HCEC 1CT (cell line): Measurements from ENCODE around the gene APOM.
A peak's percentile ranks its signal among the peaks of the same experiment; 100 is the strongest.

ENCODE experiments used
- DNase-seq: peaks from one replicate; pipeline ENCODE4 v3.0.0-alpha.2; 2017

Gene APOM

DNA sequence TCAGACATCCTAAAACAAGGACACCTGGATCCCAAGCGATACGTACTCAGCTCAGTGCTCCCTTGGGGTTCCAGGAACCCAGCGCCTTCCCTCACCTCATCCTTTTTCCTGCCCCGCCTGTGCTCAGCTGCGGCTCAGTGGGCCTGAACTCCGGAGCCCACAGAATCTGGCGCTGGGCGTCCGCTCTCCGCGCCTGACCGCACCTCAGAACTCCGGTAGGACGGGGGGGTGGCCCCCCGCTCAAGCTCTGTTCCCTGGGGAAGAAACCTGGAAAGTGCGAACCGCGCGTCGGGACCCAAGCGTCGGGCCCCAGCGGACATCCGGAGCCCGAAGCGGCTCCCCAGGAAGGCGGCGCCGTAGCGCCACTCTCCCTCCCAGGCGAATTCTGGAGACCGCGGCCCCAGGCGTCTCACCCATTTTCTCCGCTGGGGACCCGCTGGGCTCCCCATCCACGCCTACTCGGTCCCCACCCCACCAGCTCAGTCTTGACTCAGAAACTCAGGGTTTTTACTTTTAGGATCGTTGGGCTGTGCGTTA is 25.5 kb downstream of the APOM start:
- DNase-seq, result peak; percentile 47

DNA sequence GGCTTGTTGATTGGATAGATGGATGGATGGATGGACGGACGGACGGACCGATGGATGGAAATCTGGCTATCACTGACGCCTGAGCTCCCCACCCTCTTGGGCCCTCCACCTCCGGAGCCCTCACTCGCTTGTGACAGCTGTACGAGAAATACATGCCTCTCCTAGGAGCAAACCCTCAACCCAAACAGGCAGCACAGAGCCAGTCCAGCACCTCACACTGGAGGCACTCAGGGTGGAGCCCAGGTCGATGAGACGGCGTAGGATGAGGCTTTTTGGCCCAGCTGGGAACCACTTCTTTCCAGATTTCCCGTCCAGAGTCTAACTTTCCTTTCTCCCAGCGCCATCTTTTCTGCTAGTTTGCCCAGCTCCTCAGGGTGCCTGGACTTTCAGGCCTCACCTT is 27.9 kb downstream of the APOM start:
- DNase-seq, result no peak

DNA sequence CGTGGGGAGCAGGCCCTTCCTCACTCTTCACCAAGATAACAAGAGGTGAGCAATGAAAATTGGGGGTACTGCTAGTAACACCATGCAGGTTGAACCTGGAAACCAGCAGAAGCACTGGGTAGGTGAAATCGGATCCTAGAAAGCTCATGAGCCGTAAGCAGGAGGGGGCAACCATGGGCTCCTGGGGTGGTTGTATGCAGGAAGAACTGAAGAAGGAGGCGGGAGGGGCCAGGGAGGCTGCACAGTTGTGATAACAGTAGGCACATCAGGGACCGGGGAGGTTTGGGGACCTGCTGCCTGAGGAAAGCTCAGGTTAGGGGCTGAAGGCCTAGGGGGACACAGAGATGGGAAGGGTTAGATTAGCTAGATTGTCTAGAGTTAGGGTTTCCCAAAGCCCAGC is 30.8 kb downstream of the APOM start:
- DNase-seq, result no peak

DNA sequence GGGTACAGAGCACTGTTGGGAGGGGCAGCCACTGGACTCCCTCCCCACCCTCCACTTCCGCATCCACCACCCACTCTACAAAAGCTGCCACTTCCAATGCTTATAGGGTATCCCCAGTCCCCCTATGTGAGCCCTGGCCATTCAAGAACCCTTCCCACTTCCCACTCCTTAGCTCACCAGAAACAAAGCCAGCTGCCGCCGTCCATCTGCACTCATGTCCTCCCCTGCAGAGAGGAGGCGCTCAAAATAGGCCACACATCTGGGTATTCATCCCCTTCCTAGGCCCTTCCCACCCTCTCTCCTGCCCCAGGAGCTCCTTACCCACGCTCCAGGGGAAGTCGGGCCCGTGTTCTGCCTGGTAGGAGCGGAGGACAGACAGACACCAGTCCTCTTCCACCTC is 31.6 kb downstream of the APOM start:
- no peak for DNase-seq

DNA sequence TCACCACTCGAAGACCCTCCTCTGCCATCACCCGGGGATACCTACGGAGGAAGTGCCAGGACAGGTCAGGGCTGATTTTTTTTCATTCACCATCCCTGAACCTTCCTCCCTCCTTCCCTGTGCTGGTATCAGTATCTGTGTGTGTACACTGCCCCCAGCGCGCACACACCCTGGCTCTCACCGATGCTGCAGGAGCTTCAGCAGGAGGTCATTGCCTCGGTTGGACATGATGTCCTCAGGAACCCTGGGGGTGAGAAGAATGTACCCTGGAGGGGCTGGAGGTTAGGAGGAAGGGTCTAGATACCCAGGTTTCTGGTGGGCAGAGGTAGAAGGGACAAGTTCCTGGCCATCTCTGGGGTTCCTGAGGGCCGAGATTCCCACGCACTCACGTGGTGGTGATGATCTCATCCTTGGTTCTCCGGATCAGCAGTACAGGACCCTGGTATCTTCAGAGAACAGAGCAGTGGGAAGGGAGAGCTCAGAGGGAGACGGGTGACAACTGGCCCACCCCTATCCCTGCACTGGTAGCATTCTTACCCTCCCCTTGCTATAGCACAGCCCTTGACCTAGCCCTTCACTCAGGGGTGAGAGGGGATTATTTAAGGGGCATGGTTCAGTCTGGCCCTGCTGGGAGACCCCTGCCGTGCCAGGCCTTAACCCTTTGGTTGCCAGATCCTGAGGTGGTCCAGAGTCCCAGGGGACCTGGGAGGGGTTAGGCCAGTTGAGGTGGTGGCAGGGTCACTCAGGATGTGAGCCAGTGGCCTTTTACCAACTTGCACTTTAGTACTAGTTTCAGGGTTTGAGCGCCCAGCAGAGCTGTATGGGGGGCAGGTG is 32.4 kb downstream of the APOM start:
- no peak for DNase-seq

DNA sequence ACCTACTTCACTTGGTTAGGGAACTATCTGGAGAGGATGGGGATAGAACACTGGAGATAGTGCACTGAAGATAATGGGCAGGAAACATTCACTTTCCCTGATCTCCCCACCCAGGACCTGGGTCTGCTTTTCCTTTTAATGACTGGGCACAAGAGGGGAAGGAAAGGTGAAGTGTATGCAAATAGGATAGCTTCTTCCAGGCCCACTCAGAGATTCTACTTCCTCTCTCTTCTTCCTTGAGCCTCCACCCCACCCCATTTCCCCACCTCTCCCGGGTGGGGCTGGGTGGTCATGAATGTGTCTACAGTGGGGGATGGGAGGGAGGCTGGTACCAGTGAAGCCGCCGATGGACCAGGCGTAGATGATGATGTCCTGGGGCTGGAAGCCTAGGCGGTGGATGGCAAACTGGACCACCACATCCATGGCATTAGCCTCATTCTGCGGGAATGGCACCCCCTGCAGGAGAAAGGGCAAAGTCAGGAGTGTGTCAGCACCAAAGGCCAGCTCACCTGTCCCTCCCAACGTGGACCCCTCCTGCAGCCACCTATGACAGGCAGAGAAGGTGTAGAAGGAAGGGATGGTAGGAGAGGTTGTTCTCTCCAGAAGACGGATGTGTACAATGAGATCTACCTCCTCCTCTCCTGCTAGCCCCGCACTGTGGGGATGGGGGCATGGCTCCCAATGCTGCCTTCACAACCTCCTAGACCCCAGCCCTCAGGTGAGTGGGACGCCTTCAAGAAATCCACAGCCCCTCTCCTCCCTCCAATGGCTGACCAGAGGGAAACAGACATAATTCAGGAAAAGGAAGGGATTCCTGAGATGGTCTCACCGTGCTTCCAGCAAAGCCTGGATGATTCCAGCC is 33.8 kb downstream of the APOM start:
- no peak for DNase-seq

DNA sequence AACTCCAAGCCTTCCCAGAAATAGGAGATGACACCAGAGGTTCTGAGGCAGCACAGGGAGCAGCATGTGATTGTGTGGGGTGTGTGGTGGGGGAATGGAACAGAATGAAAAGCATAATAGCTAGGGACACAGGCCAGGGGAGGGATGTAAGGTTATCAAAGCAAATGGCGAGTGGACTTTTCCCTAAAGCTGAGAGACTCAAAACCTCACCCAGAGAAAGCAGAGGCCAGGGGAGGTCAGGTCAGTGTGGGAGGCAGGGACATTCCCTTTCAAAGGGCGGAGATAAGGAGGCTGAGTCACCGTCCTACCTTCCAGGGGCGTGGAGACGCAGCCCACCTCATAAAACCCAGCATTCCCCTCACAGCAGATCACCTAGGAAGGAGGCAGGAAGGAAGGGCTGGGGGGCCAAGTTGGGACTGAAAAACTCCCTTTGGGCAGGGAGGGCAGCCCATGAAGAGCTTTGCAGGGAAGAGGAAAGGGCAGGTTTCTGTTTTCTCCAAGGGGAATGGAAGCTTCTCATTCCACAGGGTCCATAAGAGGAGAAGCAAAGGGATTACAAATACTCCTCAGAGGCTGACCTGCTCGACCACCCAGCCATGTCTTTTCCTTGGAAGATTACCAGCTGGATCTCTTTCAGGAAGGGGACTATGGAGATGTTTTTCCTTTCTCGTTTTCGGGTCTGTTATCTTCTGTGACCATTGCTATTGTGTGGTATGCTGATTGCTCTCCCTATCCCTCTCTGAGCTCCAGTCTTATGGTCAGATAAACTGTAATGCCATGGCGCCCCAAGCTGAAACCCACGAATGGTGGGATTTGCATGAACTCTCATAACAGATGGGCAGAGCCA is 34.8 kb downstream of the APOM start:
- no peak for DNase-seq

DNA sequence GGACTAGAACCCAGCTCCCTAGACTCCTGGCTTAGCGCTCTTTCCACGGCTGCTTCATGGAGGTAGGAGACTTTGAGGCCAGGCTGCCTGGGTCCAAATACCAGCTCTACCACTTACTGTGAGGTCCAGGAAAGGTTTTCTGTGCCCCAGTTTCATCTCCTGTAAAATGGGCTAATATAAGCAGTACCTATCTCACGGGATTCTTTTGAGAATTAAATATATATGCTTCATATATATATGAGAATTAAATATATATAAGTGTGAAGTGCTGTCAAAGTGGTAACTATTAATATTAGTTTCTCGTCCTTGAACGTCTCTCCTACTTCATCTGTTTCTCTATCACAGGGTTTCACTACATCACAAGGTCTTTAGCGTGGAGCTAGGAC is 35.4 kb downstream of the APOM start:
- DNase-seq, result no peak

DNA sequence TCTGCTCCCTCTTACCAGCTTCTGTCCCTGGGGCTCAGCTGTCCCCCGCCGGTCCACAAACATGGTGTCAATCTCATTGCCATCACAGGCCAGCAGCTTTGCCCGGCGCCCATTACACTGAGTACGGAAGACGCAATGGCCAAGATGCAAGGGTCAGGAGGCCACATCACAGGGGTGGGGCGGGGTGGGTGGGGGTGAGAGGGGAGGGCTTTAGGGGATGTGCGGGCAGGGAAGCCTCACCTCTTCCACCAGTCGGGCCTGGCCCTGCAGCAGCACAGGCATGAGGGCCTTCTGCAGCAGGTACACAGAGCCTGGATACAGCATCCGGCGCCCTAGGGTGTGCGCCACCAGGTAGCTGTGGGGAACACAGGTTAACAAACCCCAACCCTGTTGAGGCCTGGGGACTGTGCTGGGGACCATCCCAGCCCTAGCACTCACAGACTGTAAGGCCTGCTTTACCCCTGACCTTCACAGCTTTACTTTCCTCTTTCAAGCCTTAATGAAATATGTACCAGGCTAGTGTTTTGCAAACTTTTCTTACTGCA is 35.9 kb downstream of the APOM start:
- DNase-seq, result no peak

DNA sequence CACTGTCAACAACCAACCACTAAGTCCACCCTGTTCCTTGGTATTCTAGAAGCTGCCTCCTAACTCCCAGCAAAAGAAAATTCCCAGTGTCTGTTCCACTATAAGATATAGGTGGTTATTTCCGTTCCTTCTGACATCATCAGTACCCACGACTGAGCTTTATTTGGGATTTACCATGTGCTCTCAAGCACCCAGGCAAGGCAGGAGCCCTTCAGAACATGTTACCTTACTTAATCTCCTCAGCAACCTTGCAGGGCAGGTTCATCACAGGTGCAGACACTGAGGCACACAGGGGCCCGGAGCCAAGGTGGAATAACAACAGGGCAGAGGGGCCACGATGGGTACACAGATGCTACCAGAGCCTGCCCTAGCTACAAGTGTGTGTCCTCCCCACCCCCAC is 36.7 kb downstream of the APOM start:
- DNase-seq, result no peak

DNA sequence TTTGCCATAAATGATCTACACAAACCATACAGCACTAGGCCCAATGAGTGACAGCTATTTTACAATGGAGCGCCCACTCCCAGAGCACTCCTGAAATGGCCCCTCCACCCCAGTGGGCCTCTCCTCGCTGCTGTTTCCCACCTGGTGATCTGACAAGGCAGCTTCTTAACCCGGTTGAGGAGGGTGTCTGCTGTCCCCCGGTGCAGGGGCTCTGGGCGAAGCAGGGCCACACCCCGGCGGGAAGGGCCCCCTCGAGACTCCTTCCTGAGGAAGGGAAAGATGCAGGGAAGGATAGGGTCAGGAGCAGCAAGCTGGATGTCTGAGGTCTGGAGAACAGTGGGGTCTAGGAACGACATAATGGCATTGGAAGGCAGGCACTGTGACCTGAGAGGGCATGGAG is 37.2 kb downstream of the APOM start:
- no peak for DNase-seq

DNA sequence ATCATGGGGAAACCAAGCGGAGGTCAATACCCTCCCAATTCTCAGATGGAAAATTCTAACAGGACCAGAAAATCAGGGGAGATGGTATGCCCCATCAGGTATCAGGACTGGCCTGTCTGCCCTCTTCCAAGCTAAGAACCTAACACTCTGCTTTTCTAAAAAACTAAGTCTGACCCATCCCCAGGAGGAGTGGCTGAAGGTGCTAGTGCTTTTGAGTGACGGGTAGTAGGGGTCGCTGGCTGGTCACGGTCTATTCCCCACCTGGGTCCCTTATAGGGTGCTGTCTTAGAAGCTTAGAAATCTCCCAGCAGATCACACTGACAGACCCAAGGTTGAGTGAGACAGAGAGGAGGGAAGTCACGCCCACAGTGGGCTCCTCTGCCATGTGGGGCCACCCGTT is 37.8 kb downstream of the APOM start:
- no peak for DNase-seq

DNA sequence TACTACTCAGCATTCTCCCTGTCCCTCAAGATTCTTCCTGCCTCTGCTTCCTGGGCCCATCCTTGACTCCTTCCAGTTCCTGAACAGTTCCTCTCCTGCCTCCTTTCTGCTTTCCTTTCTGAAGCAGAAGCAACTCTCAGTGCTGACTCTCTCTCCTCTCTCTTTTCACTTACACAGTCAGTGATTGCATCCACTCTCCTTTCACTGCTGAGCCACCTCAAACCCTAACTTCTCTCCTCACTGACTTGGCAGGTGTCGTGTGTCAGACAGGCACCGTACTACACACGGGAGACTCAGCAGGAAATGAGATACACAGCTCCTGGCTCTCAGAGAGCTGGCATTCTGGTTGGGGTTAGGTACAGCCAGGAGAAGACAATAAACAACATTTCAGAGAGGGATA is 41.9 kb downstream of the APOM start:
- DNase-seq, result no peak

DNA sequence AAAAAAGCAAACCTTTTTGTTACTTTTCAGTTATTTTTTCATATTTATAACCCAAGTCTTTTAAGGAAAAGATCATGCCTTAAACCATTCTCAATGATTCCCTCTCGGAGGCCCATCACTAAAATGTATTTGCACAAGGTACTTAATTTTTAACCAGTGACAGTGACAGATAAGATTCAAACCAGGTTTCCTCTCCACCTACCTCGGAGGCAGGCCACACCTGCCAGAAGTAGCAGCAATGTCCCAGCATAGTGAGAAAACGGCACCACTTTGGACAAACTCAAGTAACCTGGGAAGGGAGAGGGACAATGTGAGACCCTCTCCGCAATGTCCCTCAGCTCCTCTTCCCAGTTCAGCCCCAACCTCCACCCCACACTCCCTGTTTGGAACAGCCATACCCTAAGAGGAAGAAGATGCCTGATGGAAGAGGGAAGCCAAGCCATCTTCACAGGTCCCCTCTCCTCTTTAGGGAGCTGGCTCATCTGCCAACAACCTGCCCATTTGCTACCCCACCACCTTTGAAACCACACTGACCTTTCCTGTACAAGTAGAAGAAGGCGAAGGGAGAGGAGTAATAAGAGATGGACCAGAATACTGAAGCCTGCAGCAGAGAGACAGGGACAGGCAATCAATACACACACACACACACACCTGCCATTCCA is 45.2 kb downstream of the APOM start:
- DNase-seq, result no peak

DNA sequence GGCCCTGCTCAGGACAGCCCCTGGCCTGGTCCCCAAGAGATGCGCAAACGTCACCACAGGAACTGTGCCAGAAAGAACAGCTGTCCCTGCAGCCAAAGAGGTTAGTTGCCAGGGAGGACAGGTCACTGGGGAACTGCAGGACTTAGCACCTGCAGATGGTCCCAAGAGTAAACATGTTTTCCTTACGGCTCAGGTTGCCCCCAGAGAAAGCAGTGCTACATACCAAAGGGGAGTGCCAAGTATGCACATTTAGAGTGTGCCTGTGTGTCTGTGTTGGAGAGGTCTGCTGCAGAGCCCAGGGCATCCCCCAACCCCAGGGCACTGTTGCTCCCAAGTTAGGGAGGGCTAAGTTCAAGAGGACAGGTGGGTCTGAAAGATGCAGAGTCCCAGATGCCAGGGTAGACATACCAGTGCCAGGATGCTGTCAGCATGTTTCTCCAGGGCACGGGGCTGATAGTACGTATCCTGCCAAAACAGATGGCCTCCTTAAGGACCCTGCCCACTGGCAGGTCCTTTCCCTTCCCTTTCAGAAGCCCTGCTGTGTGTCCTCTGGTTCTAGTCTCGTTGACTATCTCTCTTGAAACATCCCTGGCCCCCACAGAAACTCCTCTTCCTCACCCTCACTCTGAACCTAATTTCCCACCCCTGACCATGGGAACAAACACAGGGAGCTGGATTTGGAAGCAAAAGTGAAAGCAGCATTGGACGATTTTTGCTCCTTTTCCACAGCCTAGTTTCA is 46.1 kb downstream of the APOM start:
- DNase-seq, result no peak

DNA sequence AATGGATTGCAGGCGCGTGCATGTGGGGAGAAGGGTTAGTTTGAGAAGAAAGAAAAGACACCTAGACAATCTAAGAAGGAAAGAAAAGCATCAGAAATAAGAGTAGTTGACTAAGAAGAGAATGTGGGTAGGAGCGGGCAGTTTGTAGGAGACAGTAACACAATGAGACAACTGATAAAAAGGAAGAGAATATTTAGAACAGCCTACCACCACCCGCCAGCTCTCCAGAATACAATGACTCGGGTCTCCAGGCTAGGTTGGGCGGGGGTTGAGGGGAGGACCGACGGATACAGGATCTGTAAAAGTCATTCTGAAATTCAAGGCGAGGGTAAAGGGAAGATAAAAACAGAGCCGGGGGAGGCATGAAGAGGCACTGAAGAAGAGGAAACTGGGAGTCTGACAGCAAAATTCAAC is 46.7 kb downstream of the APOM start:
- no peak for DNase-seq

DNA sequence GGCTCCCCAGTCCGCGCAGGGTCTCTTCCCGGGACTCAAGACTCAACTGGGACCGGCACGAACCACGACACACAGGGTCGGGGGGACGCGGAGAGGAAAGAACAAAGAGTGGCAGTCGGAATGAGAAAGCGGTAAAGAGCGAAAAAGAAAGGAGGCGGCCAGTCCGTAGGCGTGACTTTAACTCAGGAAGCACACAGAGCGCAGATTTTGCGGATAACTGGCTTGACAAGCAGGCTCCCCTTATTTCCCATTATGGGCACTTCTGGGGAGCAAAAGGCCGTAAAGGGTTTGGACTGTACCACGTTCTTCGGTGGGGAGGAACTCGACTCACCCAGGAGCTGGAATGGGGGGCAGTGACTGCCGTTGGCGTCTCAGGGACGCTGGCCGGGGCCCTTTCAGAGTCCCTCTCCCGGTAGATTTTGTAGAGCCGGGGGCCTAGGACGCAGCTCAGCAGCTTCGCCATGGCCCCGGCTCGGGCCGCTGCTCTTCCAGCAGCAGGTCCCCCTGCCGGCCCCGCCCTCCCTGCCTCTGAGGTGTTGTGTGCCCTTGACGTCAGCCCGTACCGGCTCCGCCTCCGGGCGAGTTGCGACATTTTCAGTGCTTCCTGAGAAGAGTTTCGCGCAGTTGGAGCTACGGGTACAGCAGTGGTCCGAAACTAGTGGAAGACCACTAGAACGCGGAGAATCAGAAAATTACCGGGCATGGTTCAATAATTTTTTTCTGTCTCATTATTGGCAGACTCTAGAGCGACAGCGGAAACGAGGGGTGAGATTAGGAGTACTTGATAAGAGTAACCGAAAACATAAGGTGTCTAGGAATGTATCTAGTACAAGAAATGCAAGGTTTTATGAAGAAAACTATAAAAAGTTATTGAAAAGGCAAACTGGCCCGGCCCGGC is 47.4 kb downstream of the APOM start, which contains the start of gene ABHD16A:
ABHD16A (minus strand) TSS at position 506 of the 898 bp plus-strand sequence; CDS start at position 463, 43 bp downstream.
- peak; percentile 98 for DNase-seq

DNA sequence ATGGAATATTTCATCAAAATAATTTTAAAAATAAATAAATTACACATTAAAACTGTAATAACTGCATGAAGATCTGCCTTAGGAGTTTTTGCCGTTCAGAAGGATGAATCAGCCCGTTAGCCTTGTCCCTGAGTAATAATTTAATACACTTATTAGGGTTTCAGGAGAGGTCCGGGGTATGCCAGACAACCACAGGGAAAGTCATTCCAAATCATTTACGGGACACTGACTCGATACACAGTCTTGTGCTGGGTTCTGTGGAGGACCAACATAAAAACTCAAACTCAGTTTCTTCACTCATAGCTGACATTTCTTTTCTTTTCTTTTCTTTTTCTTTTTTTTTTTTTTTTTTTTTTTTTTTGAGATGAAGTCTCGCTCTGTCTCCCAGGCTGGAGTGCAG is 50.2 kb downstream of the APOM start:
- no peak for DNase-seq

DNA sequence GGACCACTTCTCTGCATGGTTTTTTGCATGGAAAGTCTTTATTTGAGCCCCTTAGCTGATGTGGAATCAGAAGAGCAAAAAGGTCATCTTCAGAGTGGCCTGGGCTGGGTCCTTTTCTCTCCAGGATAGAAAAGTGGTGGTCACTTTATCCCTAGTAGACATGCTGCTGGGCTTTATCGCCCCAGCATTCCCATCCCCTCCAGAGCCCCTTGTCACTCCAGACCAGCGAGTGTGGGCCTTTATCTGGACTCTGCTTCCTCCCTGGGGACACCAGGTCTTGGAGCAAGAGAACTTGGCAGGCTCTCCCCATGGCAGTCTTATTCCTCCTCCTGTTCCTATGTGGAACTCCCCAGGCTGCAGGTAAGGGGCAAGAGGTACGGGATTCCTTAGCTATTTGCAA is 50.9 kb downstream of the APOM start, which contains the start of gene LY6G6F:
LY6G6F (plus strand) TSS at position 268 of the 400 bp plus-strand sequence; CDS start at position 309, 41 bp downstream.
- no peak for DNase-seq

DNA sequence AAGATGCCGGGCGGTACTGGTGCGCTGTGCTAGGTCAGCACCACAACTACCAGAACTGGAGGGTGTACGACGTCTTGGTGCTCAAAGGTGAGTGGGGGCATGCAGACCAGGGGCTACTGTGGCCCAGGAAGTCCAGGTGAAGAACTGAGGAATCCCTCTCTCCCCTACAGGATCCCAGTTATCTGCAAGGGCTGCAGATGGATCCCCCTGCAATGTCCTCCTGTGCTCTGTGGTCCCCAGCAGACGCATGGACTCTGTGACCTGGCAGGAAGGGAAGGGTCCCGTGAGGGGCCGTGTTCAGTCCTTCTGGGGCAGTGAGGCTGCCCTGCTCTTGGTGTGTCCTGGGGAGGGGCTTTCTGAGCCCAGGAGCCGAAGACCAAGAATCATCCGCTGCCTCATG is 52.0 kb downstream of the APOM start:
- DNase-seq, result no peak
